HG03558 (cell line): ENCODE data around the gene KIF3A.
"Not testable (repeated sequence)": the region's sequence is repeated elsewhere in the genome, so short reads cannot be mapped to it uniquely, and the experiment has no call there.

ENCODE experiments used
- ATAC-seq: cut with Tn5 transposase; IDR thresholded peaks from one replicate; pipeline ENCODE4 v1.9.1; 2021; ENCODE audit warnings: moderate number of reproducible peaks; ENCODE audit not compliant: unreplicated experiment; ENCODE audit errors: extremely low read depth

Gene KIF3A

DNA sequence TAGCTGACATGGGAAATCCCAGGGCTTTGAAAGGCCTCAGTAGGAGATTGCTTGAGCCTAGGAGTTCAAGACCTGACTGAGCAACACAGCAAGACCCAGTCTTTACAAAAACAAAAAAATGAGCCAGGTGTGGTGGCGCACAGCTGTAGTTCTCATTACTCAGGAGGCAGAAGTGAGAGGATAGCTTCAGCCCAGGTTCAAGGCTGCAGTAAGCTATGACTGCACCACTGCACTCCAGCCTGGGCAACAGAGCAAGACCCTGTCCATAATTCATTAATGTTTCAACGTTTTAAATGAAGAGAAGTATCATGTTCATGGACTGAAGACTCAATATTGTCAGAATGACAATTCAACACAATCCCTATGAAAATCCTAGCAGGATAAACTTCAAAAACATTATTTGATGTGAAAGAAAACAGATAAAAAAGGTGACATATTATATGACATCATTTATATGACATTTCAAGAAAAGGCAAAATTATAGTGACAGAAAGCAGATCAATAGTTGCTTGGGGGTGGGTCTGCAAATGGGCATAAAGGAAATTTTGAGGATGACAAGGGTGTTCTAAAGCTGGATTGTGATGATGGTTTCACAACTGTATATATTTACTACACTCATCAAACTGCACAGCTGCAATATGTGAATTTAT is 3.7 kb downstream of the KIF3A start:
- no peak for ATAC-seq

DNA sequence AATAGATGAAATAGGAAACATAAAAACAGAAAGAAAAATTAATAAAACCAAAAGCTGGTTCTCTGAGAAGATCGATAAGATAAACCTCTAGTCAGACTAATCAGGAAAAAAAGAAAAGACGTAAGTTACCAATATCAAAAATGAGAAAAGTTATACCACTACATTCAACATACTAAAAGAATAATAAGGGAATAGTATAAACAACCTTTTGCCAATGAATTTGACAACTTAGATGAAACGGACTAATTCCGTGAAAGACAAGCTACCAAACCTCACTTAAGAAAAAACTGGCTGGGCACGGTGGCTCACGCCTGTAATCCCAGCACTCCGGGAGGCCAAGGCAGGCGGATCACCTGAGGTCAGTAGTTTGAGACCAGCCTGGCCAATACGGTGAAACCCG is 7.5 kb downstream of the KIF3A start:
- no peak for ATAC-seq

DNA sequence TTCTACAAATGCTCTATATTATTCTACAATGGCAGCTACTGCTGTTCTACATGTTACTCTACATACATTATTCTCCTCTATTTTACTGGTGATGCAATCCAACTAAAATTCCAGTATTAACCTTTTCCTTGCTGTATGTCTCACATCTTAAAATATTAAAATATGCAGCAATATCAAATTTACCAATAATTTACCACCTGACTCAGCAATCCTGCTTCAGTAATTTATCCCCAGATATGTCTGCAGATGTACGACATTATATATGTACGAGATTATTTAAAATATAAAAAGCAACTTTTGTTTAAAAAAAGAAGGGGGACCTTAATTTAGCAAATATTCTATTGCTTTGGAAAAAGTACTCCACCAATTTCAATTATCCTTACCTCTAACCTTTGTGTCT is 11.6 kb downstream of the KIF3A start:
- no peak for ATAC-seq

DNA sequence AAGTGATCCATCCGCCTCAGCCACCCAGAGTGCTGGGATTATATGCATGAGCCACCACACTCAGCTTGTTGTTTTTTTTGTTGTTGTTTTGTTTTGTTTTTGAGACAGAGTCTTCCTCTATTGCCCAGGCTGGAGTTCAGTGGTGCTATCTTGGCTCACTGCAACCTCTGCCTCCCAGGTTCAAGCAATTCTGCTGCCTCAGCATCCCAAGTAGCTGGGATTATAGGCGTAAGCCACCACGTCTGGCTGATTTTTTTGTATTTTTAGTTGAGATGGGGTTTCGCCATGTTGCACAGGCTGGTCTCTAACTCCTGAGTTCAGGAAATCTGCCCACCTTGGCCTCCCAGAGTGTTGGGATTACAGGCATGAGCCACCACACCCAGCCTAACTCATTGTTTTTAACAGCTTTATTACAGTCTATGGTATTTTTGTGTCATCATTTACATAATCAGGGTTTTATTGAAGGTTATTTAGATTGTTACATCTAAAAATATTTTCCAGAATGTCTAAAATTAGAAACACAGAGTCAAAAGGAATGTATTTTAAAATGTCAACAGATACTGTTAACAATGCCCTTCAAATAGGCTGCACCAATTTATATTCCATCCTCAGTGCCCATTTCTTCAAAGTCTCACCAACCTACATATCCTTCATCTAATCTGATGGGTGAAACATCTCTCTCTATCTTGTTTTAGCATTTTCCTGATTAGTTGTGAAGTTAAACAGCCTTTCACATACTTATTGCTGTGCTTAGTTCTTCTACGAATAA is 18.6 kb downstream of the KIF3A start:
- no peak for ATAC-seq

DNA sequence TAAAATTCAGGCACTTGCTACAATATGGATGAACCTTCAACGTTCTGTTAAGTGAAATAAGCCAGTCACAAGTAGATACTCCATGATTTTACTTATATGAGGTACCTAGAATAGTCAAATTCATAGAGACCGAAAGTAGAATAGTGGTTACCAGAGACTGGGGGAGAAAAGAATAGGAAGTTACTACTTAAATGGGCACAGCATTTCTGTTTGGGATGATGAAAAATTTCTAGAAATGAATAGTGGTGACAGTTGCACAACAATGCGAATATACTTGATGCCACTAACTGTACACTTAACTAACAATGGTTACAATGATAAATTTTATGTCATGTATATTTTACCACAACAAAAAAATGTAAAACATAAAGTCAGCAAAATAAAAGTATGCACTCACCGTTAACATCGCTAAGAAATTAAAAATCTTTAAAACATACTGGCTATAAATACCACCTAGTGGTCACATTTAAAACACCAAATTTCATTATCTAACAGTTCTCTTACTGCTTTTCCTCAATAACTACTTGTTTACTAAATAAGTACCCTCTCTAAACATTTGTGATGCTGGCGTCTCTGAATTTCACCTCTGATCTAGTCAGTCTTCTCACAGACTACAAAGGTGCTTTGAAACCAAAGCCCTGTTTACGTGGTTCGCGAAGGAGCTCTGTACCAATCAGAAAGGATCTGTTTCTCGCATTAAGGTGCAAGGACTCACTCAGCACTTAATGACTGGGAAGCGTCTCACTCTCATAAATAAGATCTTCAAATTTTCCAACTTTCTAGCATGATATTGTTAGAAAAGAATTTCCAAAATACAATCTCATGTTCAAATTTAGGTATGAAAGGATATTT is 22.7 kb downstream of the KIF3A start:
- no peak for ATAC-seq

DNA sequence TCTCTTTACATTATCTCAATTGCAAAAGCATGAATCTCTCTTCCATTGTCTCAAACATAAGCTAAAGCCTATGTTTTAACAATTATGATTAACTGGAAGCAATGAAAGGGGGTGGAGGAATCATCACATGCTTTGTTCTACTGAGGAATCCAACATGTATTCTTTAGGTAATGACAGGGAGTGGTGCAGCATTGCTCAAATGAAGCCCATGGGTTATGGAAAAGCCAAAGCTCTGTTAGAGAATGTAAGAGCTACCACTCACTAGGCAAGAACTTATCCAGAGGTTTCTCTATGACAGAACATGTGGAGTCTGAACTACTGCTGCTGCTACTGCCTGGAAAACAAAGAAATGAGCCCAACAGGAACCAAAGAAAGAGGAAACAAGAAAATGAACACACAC is 28.7 kb downstream of the KIF3A start:
- ATAC-seq, result no peak

DNA sequence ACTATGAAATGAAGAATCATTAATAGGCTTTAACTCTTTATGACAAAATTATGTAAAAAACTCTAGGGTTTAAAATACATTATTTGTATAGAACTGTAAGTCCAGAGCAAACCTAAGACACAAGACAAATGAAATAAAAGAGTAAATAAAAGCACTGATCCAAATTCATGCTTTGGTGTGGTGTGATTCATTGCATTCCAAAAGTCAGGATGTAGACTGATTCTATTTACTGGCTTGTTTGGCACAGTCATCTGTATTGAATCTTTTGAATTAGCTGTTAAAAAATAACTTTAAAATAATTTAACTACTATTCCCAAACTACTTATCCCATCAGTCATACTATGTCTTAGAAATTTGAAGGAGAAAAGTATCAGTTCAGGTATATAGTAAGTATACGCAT is 32.5 kb downstream of the KIF3A start:
- no peak for ATAC-seq

DNA sequence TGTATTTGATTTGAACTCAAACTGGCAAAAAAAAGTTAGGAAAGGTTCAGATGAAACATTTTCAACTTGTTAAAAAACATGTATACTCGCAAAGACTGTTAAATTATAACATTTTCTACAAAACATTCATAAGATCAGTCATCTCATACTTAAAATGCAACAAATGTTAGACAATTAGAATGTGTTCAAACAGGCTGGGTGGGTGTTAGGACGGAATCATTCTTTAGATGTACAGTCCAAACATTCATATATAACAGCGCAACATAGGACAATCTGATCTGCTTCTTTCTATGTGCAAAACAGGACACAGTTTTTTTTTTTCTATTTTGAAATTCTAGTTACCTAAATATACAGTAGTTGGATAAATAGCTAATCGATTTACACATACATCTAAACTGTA is 41.4 kb downstream of the KIF3A start:
- ATAC-seq, result no peak

DNA sequence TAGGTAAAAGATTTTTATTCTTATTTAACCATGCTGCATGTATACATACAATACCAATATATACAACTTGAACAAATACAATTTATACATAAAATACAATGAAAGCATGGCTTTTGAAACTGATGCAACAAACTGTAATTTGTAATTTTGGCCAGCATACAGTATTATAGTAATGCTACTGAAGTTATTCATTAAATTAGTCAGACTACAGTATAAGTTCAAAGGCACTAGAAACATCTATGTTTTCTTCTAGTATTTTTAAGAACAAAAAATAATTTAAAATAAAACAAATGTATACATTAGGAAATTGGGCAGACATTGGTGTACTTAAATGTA is 44.7 kb downstream of the KIF3A start:
- no peak for ATAC-seq

DNA sequence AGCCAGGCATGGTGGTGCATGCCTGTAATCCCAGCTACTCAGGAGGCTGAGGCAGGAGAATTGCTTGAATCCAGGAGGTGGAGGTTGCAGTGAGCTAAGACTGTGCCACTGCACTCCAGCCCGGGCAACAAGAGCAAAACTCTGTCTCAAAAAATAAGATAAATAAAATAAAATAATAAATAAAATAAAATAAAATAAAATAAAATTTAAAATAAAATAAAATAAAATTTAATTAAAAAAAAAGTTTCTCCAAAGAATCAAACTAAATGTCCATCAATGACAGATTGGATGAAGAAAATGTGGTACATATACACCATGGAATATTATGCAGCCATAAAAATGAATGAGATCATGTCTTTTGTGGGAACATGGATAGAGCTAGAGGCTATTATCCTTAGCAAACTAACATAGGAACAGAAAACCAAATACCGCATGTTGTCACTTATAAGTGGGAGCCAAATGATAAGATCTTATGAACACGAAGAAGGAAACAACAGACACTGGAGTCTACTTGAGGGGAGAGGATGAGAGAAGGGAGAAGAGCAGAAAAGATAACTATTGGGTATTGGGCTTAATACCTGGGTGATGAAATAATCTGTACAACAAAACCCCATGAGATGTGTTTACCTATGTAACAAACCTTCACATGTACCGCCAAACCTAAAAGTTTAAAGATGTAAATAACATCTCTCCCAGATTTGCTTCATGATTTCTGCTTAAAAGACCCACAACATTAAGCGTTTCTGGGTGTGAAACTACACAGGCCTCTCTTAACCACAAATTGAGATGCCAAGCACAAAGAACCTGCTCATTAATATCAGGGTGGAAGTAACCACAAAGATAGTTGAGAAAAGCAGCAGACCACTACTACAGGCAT is 45.4 kb downstream of the KIF3A start:
- not testable (repeated sequence) for ATAC-seq

DNA sequence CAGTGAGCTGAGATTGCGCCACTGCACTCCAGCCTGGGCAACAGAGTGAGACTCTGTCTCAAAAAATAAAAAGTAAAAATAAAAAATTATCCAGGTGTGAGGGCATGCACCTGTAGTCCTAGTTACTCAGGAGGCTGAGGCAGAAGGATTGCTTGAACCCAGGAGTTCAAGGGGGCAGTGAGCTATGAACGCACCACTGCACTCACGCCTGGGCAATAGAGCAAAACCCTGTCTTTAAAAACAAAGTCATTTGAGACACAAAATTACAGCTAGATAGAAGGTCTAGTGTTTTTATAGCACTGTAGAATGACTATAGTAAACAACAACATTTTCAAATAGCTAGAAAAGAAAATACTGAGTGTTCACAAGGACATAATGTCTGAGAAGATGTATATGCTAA is 47.2 kb downstream of the KIF3A start:
- no peak for ATAC-seq

DNA sequence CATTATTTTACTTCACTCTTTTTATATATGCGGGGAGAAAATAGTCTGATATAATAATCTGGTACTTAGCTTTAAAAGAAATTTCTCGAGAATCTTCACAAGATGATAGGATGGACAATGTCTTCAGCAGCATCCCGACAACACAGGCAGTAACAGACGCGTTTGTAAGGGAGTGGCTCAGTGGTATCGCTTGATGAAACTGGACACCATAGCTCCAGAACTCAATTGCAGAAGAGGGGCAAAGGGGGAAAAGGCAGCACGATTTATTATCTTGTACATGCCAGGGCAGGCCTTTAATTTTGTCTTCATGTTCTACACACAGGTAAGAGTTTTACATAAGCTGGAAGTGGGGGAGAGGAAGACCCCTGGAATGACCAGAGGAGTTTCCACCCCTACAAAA is 47.8 kb downstream of the KIF3A start:
- no peak for ATAC-seq

DNA sequence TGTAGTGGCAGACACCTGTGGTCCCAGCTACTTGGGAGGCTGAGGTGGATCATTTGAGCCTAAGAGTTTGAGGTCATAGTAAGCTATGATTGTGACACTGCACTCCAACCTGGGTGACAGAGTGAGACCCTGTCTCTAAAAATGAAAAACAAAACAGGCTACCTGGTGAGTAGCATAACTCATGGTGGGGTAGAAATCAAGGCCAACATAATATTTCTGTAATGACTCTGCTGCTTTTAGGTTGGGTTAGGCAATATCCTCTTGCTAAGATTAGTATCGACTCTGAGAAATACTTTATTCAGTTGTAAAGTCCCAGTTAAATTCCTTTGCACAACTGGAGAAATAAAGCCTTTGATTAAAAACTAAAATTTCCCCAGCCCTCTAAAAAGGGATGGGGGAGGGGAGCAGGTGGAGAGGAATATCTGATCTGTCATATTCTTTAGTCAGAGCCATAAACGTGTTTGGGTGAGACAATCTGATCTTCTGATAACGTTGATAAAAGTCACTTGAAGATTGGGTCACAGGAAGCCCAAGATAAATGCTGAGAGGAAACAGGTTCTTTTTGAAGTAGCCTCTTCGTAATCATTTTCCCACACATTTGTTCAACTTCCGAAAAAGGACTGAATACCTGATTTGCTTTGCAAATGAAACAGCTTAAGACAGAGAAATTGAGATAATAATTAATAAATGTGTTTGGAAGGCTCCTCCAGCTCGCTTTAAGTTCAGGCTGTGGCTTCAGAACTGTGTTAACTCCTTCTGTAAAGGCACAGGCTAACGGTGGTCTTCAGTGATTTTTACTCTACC is 48.6 kb downstream of the KIF3A start:
- ATAC-seq, result no peak

DNA sequence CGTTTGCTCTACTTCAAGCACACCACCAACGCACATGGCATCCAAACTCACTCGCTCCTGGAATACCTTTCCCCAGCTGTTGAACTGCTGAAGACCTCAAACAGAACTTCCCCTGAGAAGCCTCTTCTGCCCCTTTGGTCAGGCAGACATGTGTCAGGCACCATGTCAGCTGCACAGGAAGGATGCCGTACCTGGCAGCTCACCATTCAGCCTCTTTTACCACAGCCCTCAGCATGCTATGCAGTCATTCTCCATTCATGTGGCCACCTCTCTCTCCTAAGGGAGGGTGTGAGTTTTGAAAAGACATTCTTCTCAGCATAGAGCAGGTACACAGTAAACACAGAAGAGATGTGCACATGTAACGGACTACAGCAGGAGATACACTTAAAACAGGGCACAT is 49.4 kb downstream of the KIF3A start:
- ATAC-seq, result no peak

DNA sequence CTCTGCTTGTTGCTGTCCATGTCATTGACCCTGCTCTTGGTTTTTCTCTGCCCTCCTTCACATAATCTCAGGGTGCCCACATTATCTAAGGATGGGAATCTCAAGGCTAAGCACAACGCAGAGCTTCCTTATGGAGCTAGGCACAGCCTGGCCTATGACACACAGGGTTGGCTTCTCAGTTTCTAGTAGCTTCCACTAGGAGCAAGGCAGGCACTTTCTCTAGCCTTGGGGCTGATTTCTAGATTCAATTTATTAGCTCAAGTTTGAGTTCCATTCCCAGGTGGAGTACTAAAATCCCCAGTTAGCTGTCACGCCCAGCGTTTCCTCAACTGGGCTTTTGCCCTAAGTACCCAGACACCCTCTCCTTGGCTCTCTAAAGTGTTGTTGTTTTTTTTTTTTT is 51.2 kb downstream of the KIF3A start:
- no peak for ATAC-seq

DNA sequence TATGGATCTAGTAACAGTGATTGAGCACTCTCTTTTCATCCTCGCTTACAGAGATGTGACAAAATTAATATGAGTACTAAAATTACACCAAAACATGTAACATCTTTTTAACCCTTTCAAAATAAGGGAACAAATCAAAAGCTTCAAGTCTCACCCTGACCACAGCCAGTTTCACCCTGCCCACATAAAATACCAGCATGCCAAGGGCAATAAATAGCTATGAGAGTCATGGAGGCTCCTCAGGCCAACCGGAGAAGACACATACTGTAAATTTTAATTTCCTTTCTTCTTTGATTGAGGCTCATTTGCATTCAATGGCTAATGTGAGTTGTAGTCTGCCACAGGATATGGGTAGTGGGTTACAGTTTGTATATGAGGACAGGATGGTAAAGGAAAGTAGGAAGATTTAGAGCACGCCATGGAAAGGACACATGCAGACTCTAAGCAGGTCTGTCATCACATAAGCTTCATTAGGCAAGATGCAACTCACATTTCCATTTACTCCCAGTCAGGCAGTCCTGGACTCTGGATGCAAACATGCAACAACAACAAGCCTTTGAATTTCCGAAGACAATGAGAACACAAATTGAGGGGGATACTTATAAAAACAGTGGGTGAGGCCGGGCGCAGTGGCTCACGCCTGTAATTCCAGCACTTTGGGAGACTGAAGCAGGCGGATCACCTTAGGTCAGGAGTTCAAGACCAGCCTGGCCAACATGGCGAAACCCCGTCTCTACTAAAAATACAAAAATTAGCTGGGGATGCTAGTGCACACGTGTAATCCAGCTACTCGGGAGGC is 52.2 kb downstream of the KIF3A start:
- no peak for ATAC-seq

DNA sequence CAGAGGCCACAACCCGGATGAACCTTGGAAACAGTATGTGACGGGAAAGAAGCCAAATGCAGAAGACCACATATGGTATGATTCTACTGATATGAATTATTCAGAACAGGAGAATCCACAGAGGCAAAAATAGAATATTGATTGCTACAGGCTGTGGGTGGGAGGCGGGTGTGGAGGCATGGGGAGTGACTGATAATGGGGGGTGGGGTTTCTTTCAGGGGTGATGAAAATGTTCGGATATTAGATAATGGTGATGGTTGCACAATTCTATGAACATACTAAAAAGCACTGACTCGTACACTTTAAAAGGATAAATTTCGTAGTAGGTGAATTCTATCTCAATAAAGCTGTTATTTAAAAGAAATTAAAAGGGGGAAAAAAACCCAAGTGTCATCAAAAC is 52.9 kb downstream of the KIF3A start:
- no peak for ATAC-seq

DNA sequence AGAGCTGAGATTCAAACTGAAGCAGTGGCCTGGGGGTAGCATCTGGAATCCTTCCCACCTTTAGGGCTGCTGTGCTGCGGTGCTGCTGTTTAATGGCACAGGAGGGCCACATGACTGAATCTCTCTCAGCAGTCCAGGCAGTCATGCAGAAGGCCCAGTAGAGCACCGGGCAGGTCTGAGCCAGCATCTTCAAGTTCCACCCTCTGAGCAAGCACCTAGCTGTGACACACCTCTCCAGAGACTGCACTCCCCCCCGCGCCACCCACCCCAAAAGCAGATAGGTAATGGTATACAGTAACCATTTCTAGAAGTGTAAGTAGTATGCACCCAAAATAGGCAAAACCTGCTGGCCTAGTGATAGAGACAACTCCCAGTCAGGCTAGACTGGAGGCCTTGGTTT is 55.4 kb downstream of the KIF3A start:
- no peak for ATAC-seq

DNA sequence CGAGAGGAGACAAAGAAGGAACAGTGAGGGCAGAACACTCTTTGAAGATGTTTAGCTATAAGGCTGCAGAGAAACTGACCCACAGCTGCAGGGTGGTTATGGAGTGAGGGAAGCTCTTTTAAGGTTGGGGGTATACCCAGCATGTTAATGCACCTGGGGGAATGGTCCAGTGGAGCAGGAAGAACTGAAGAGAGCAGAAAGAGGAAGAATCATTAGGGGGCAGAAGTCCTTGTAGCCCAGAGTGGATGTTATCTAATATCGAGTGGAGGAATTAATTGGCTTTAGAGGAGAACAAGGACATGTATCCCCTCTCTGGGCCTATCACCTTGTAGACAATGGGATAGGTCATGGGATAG is 55.9 kb downstream of the KIF3A start:
- no peak for ATAC-seq
